Activated T-helper 1 cell treated with anti-CD3 and anti-CD28 coated beads, Interleukin-2, amount 50 U/mL, for 16 hours (primary cell): ENCODE data around the gene KRTAP4-12.
"Not testable (repeated sequence)": the region's sequence is repeated elsewhere in the genome, so short reads cannot be mapped to it uniquely, and the experiment has no call there.

ENCODE experiments used
- DNase-seq, 2 donors: peaks; one replicate each; pipeline ENCODE4 v3.0.0-alpha.2; 2020; ENCODE audit warnings: low read depth in 1 of 2, low spot score in 1 of 2

The KRTAP4-12 gene

GRCh38 chr17:41126412-41126811 is 2.4 kb upstream of the KRTAP4-12 start:
- DNase-seq: no peak

- no peak for DNase-seq
These were observed 1.1 kb upstream of the KRTAP4-12 start for GRCh38 chr17:41125064-41125463.

GRCh38 chr17:41123292-41123990 is 541 bp downstream of the KRTAP4-12 start:
- DNase-seq: not testable (repeated sequence)

GRCh38 chr17:41121742-41122141 is 2.2 kb downstream of the KRTAP4-12 start:
- no peak for DNase-seq

- DNase-seq: not testable (repeated sequence)
These were observed 4.0 kb downstream of the KRTAP4-12 start for GRCh38 chr17:41119696-41120690.

GRCh38 chr17:41118721-41119120 is 5.3 kb downstream of the KRTAP4-12 start:
- DNase-seq: no peak

- not testable (repeated sequence) for DNase-seq
These were observed 6.1 kb downstream of the KRTAP4-12 start, which contains the start of gene KRTAP4-11 for GRCh38 chr17:41117846-41118386. KRTAP4-11 (minus strand) TSS chr17:41118373; CDS start chr17:41118315, 58 bp downstream.

GRCh38 chr17:41116297-41116696 is 7.7 kb downstream of the KRTAP4-12 start:
- no peak for DNase-seq

- DNase-seq: no peak
These were observed 12.7 kb downstream of the KRTAP4-12 start for GRCh38 chr17:41111151-41111885.

- DNase-seq: not testable (repeated sequence)
These were observed 15.1 kb downstream of the KRTAP4-12 start for GRCh38 chr17:41108728-41109386.

- no peak for DNase-seq
These were observed 16.0 kb downstream of the KRTAP4-12 start for GRCh38 chr17:41107941-41108450.

GRCh38 chr17:41105347-41105746 is 18.6 kb downstream of the KRTAP4-12 start, which contains the start of gene KRTAP4-9:
KRTAP4-9 (plus strand) TSS chr17:41105389; CDS start chr17:41105389, 0 bp downstream.
- DNase-seq: not testable (repeated sequence)

- not testable (repeated sequence) for DNase-seq
These were observed 19.5 kb downstream of the KRTAP4-12 start for GRCh38 chr17:41104386-41105038.

- no peak for DNase-seq
These were observed 20.1 kb downstream of the KRTAP4-12 start for GRCh38 chr17:41103896-41104295.

- no peak for DNase-seq
These were observed 22.3 kb downstream of the KRTAP4-12 start, which contains the start of gene KRTAP4-16 for GRCh38 chr17:41101586-41102259. KRTAP4-16 (minus strand) TSS chr17:41102209; CDS start chr17:41102209, 0 bp downstream.

- DNase-seq: not testable (repeated sequence)
These were observed 24.1 kb downstream of the KRTAP4-12 start for GRCh38 chr17:41099682-41100480.

GRCh38 chr17:41098481-41098880 is 25.5 kb downstream of the KRTAP4-12 start:
- no peak for DNase-seq

GRCh38 chr17:41098042-41098441 is 25.9 kb downstream of the KRTAP4-12 start, which contains the start of gene KRTAP4-8:
KRTAP4-8 (minus strand) TSS chr17:41098142; CDS start chr17:41098084, 58 bp downstream.
- no peak for DNase-seq
